HCT116 (cell line): ENCODE results near the gene SNRNP25. TPM values are rescaled to one million over a fixed set of nuclear protein-coding genes. Genes with fewer than 3 reads are reported as not detected.

Experiments used
- ATAC-seq: fragments of 200-7000 bp; cut with Tn5 transposase; 2 replicates; pipeline ENCODE4 v1.9.1; 2020; ENCODE audit warnings: mild to moderate bottlenecking, moderate library complexity
- BruUV-seq: library from RNA; stranded (reverse); fragments of 400-500 nt; replicated peaks from 2 replicates; lab custom pipeline; 2021; lab: Mats Ljungman, UMichigan
- CTCF ChIA-PET: fragments of 300-600 bp; sonication (Branson Sonifier 250); formaldehyde crosslinking; loops from one replicate; lab custom pipeline; 2021; ENCODE audit warnings: antibody characterized with exemption; lab: Charles Lee
- POLR2A ChIA-PET: fragments of 300-600, 350-600 bp; sonication (Branson Sonifier 250); formaldehyde crosslinking; loops from one replicate; lab custom pipeline; 2021; ENCODE audit warnings: antibody characterized with exemption; lab: Charles Lee
- RAD21 ChIA-PET, 2 experiments: fragments of 300-600 bp; sonication (Branson Sonifier 250); formaldehyde crosslinking; loops; one replicate each; lab custom pipeline; 2023; ENCODE audit warnings: low total read pairs in 2 of 2; ENCODE audit not compliant: uncharacterized antibody in 2 of 2, unreplicated experiment in 2 of 2, low non-redundant PET in 1 of 2; lab: Charles Lee
- DNase-seq: peaks from one replicate; pipeline ENCODE4 v3.0.0-alpha.2; 2010; ENCODE audit warnings: low read depth, low spot score
- H2AFZ ChIP-seq: fragments of 200-600 bp; shearing (Covaris generic), sonication (generic); 2 replicates; pipeline ENCODE4 v1.6.1; 2017; ENCODE audit warnings: low read depth, mixed run types, mixed read lengths, antibody characterized with exemption, low read length; ENCODE audit not compliant: poor library complexity, severe bottlenecking
- H3K27ac ChIP-seq: 2 replicates; pipeline ENCODE4 v1.5.1; 2012; ENCODE audit warnings: low read depth, low read length
- H3K27me3 ChIP-seq: fragments of 200-600 bp; sonication (generic); 2 replicates; pipeline ENCODE4 v1.6.1; 2016; ENCODE audit warnings: mixed run types, low read length, mixed read lengths; ENCODE audit not compliant: insufficient read depth
- H3K36me3 ChIP-seq, 2 experiments: fragments of 200-500 bp in 1 of 2; fragments of 200-600 bp in 1 of 2; sonication (Bioruptor generic) in 1 of 2; sonication (generic) in 1 of 2; 2 replicates each; pipeline versions ENCODE4 v1.5.1 to v1.6.1; 2014 to 2016; ENCODE audit warnings: low read length in 2 of 2, inconsistent platforms in 1 of 2, mixed read lengths in 1 of 2, mixed run types in 1 of 2; ENCODE audit not compliant: insufficient read depth in 2 of 2, control insufficient read depth in 1 of 2
- H3K4me1 ChIP-seq, 2 experiments: fragments of 200-600 bp in 1 of 2; sonication (generic) in 1 of 2; 2 replicates each; pipeline versions ENCODE4 v1.5.1 to v1.6.1; 2012 to 2017; ENCODE audit warnings: low read length in 2 of 2, inconsistent platforms in 1 of 2, mild to moderate bottlenecking in 1 of 2, mixed read lengths in 1 of 2, mixed run types in 1 of 2, moderate library complexity in 1 of 2; ENCODE audit not compliant: insufficient read depth in 2 of 2, control insufficient read depth in 1 of 2
- H3K4me2 ChIP-seq: fragments of 200-600 bp; sonication (generic); 2 replicates; pipeline ENCODE4 v1.6.1; 2017; ENCODE audit warnings: mixed run types, low read length, mixed read lengths
- H3K4me3 ChIP-seq, 2 experiments: fragments of 200-600 bp in 1 of 2; sonication (generic) in 1 of 2; replicated peaks in 1 of 2; 2 replicates each; pipeline ENCODE4 v1.5.1; 2011 to 2016; ENCODE audit warnings: low read length in 2 of 2, control low read depth in 1 of 2, low read depth in 1 of 2, mild to moderate bottlenecking in 1 of 2, mixed read lengths in 1 of 2, mixed run types in 1 of 2
- H3K79me2 ChIP-seq: fragments of 200-600 bp; sonication (generic); 2 replicates; pipeline ENCODE4 v1.6.1; 2017; ENCODE audit warnings: mild to moderate bottlenecking, mixed run types, low read length, moderate library complexity, mixed read lengths; ENCODE audit not compliant: insufficient read depth
- H3K9ac ChIP-seq: fragments of 200-600 bp; sonication (generic); 2 replicates; pipeline ENCODE4 v1.6.1; 2016; ENCODE audit warnings: low read length, mixed read lengths
- H3K9me2 ChIP-seq: fragments of 200-600 bp; sonication (generic), shearing (Covaris generic); 2 replicates; pipeline ENCODE4 v1.6.1; 2017; ENCODE audit warnings: mixed run types, mild to moderate bottlenecking, moderate library complexity; ENCODE audit not compliant: insufficient read depth
- H3K9me3 ChIP-seq, 2 experiments: fragments of 200-500 bp in 1 of 2; fragments of 200-600 bp in 1 of 2; sonication (Bioruptor generic) in 1 of 2; sonication (generic) in 1 of 2; 2 replicates each; pipeline ENCODE4 v1.6.1; 2014 to 2017; ENCODE audit warnings: low read length in 2 of 2, mixed read lengths in 2 of 2, inconsistent platforms in 1 of 2, low read depth in 1 of 2, mild to moderate bottlenecking in 1 of 2, mixed run types in 1 of 2, moderate library complexity in 1 of 2; ENCODE audit not compliant: control insufficient read depth in 1 of 2, insufficient read depth in 1 of 2
- H4K20me1 ChIP-seq: fragments of 200-600 bp; sonication (generic), shearing (Covaris generic); 2 replicates; pipeline ENCODE4 v1.6.1; 2017; ENCODE audit warnings: mixed run types, mild to moderate bottlenecking, moderate library complexity; ENCODE audit not compliant: insufficient read depth
- CBX3 ChIP-seq: IDR thresholded peaks from 2 replicates; pipeline ENCODE4 v1.6.1; 2012; ENCODE audit warnings: low read depth
- CEBPB ChIP-seq: IDR thresholded peaks from 2 replicates; pipeline ENCODE4 v1.6.1; 2012; ENCODE audit warnings: low read depth
- ELF1 ChIP-seq: IDR thresholded peaks from 2 replicates; pipeline ENCODE4 v1.6.1; 2012; ENCODE audit warnings: low read depth, borderline replicate concordance
- EZH2 ChIP-seq: fragments of 200-600 bp; sonication (generic); IDR thresholded peaks from 2 replicates; pipeline ENCODE4 v1.6.1; 2017; ENCODE audit warnings: antibody characterized with exemption, mixed run types
- EZH2phosphoT487 ChIP-seq: fragments of 200-600 bp; IDR thresholded peaks from 2 replicates; pipeline ENCODE4 v1.6.1; 2018; ENCODE audit warnings: antibody characterized with exemption, borderline replicate concordance
- FOSL1 ChIP-seq: IDR thresholded peaks from 2 replicates; pipeline ENCODE4 v1.6.1; 2012; ENCODE audit warnings: low read depth
- JUND ChIP-seq: IDR thresholded peaks from 2 replicates; pipeline ENCODE4 v1.6.1; 2012
- POLR2A ChIP-seq: IDR thresholded peaks from 2 replicates; pipeline ENCODE4 v1.7.0; 2011; ENCODE audit warnings: borderline replicate concordance; ENCODE audit not compliant: insufficient read depth, insufficient read length; ENCODE audit errors: extremely low read depth
- POLR2AphosphoS5 ChIP-seq: IDR thresholded peaks from 2 replicates; pipeline ENCODE4 v1.6.1; 2011; ENCODE audit warnings: mild to moderate bottlenecking, low read depth, low read length, moderate library complexity
- RAD21 ChIP-seq: IDR thresholded peaks from 2 replicates; pipeline ENCODE4 v1.6.1; 2012; ENCODE audit warnings: low read depth, mild to moderate bottlenecking
- SP1 ChIP-seq: IDR thresholded peaks from 2 replicates; pipeline ENCODE4 v1.6.1; 2012; ENCODE audit warnings: low read depth
- SRF ChIP-seq: IDR thresholded peaks from 2 replicates; pipeline ENCODE4 v1.6.1; 2012; ENCODE audit warnings: low read depth
- TCF7L2 ChIP-seq: IDR thresholded peaks from 2 replicates; pipeline ENCODE4 v1.7.0; 2011; ENCODE audit warnings: borderline replicate concordance, inconsistent platforms; ENCODE audit not compliant: insufficient read depth, insufficient read length; ENCODE audit errors: extremely low read depth
- ZFX ChIP-seq: fragments of 450-650 bp; IDR thresholded peaks from 2 replicates; pipeline ENCODE4 v1.6.1; 2017
- ZNF274 ChIP-seq: fragments of 200-500 bp; sonication (Bioruptor generic); IDR thresholded peaks from 2 replicates; pipeline ENCODE4 v1.6.1; 2014; ENCODE audit warnings: mild to moderate bottlenecking, low read depth, low read length, inconsistent platforms
- intact Hi-C: fragments of 100-400 bp; cut with micrococcal nuclease; formaldehyde crosslinking; loops from 2 replicates; pipeline ENCODE4 v1.10.0; 2022
- total RNA-seq: library from RNA; stranded (reverse); gene quantifications from one replicate; pipeline ENCODE4 v1.2.1, GENCODE V29; 2021; ENCODE audit not compliant: unreplicated experiment
- TF ChIP-seq, protein P1 (sequence below): IDR thresholded peaks from 2 replicates; pipeline ENCODE4 v1.6.1; 2012
- TF ChIP-seq, protein P2 (sequence below): IDR thresholded peaks from 2 replicates; pipeline ENCODE4 v1.6.1; 2012; ENCODE audit warnings: low read depth
- TF ChIP-seq, protein P3 (sequence below), 3 experiments: fragments of 200-600 bp in 1 of 3; sonication (generic) in 1 of 3; IDR thresholded peaks in 2 of 3; conservative IDR thresholded peaks in 1 of 3; 2 replicates each; pipeline ENCODE4 v1.5.1; 2012 to 2017; ENCODE audit warnings: low read depth in 2 of 3, low read length in 2 of 3, antibody characterized with exemption in 1 of 3, borderline replicate concordance in 1 of 3, control low read depth in 1 of 3, mild to moderate bottlenecking in 1 of 3, mixed read lengths in 1 of 3, mixed run types in 1 of 3, moderate library complexity in 1 of 3; ENCODE audit not compliant: insufficient read depth in 1 of 3
- TF ChIP-seq, protein P4 (sequence below): IDR thresholded peaks from 2 replicates; pipeline ENCODE4 v1.6.1; 2011; ENCODE audit warnings: mild to moderate bottlenecking, low read length, moderate library complexity; ENCODE audit not compliant: insufficient replicate concordance; ENCODE audit errors: extremely low read depth

SNRNP25 gene
- total RNA-seq, 1 experiment from 2014 or later, result 24.5 TPM

DNA sequence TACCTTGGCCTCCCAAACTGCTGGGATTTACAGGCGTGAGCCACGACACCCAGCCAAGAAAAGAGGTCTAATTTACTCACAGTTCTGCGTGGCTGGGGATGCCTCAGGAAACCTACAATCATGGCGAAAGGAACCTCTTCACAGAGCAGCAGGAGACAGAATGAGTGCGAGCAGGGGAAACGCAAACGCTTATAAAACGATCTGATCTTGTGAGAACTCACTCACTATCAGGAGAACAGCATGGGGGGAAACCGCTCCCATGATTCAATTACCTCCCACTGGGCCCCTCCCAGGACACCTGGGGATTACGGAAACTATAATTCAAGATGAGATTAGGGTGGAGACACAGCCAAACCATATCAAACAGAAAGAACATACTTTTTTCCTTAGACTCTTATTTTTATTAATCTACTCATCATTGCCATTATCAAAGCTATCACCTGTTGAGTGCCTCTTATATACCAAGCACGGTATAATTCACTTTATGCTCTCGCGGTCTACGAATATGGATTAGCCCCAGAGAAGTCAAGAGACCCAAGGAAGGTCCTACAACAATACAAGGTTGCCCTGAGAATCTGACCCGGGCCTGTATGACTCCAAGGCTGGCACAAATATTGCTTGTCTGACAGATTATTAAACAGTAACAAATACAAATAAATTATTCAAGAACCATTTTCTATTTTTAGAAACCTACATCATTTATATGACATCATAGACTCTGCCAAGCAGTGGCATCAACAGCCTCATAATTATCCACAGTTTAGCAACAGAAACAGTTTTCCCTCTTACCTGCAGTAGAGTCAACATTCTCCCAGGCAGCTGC, 2.6 kb upstream of the SNRNP25 start:
- Histone ChIP-seq H3K36me3 (peaks cover 0 to 5% of the 10 kb centered on the region in 2 experiments; a peak in 2 of 4 replicates), H3K9ac (no peak overlapping the region), H3K4me2 (no peak overlapping the region), H3K27ac (no peak overlapping the region), H3K4me1 (no peaks in the 10 kb centered on the region), H4K20me1 (no peaks in the 10 kb centered on the region), H3K4me3 (no peak overlapping the region), H3K9me2 (no peaks in the 10 kb centered on the region), H2AFZ (no peak overlapping the region), H3K27me3 (no peaks in the 10 kb centered on the region), H3K9me3 (no peaks in the 10 kb centered on the region), H3K79me2 (peaks cover 43% of the 10 kb centered on the region)
- DNase-seq (no peak), ATAC-seq (no peak)
- ChIA-PET CTCF (no interaction called here), RAD21 (no interaction called here), POLR2A (no interaction called here)
- TF ChIP-seq, protein P1, sequence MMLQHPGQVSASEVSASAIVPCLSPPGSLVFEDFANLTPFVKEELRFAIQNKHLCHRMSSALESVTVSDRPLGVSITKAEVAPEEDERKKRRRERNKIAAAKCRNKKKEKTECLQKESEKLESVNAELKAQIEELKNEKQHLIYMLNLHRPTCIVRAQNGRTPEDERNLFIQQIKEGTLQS, result no peak
- TF ChIP-seq CBX3 (no peak), FOSL1 (no peak), ZFX (no peak), RAD21 (no peak), POLR2A (no peak), SP1 (no peak), TCF7L2 (no peak), ZNF274 (no peak), ELF1 (no peak), POLR2AphosphoS5 (no peak), SRF (no peak), EZH2phosphoT487 (no peak), EZH2 (no peak), JUND (no peak), CEBPB (no peak)
- TF ChIP-seq, protein P2, sequence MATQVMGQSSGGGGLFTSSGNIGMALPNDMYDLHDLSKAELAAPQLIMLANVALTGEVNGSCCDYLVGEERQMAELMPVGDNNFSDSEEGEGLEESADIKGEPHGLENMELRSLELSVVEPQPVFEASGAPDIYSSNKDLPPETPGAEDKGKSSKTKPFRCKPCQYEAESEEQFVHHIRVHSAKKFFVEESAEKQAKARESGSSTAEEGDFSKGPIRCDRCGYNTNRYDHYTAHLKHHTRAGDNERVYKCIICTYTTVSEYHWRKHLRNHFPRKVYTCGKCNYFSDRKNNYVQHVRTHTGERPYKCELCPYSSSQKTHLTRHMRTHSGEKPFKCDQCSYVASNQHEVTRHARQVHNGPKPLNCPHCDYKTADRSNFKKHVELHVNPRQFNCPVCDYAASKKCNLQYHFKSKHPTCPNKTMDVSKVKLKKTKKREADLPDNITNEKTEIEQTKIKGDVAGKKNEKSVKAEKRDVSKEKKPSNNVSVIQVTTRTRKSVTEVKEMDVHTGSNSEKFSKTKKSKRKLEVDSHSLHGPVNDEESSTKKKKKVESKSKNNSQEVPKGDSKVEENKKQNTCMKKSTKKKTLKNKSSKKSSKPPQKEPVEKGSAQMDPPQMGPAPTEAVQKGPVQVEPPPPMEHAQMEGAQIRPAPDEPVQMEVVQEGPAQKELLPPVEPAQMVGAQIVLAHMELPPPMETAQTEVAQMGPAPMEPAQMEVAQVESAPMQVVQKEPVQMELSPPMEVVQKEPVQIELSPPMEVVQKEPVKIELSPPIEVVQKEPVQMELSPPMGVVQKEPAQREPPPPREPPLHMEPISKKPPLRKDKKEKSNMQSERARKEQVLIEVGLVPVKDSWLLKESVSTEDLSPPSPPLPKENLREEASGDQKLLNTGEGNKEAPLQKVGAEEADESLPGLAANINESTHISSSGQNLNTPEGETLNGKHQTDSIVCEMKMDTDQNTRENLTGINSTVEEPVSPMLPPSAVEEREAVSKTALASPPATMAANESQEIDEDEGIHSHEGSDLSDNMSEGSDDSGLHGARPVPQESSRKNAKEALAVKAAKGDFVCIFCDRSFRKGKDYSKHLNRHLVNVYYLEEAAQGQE, result no peak
- TF ChIP-seq, protein P3, sequence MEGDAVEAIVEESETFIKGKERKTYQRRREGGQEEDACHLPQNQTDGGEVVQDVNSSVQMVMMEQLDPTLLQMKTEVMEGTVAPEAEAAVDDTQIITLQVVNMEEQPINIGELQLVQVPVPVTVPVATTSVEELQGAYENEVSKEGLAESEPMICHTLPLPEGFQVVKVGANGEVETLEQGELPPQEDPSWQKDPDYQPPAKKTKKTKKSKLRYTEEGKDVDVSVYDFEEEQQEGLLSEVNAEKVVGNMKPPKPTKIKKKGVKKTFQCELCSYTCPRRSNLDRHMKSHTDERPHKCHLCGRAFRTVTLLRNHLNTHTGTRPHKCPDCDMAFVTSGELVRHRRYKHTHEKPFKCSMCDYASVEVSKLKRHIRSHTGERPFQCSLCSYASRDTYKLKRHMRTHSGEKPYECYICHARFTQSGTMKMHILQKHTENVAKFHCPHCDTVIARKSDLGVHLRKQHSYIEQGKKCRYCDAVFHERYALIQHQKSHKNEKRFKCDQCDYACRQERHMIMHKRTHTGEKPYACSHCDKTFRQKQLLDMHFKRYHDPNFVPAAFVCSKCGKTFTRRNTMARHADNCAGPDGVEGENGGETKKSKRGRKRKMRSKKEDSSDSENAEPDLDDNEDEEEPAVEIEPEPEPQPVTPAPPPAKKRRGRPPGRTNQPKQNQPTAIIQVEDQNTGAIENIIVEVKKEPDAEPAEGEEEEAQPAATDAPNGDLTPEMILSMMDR (IDR thresholded peaks at IDR 0.05 in 2 of 3, conservative IDR thresholded peaks at IDR 0.05 in 1 of 3; ENCODE audit: borderline replicate concordance in 1 of 3, insufficient read depth in 1 of 3, low read depth in 2 of 3, low read length in 2 of 3), result no peak
- TF ChIP-seq, protein P4, sequence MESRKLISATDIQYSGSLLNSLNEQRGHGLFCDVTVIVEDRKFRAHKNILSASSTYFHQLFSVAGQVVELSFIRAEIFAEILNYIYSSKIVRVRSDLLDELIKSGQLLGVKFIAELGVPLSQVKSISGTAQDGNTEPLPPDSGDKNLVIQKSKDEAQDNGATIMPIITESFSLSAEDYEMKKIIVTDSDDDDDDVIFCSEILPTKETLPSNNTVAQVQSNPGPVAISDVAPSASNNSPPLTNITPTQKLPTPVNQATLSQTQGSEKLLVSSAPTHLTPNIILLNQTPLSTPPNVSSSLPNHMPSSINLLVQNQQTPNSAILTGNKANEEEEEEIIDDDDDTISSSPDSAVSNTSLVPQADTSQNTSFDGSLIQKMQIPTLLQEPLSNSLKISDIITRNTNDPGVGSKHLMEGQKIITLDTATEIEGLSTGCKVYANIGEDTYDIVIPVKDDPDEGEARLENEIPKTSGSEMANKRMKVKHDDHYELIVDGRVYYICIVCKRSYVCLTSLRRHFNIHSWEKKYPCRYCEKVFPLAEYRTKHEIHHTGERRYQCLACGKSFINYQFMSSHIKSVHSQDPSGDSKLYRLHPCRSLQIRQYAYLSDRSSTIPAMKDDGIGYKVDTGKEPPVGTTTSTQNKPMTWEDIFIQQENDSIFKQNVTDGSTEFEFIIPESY, result no peak
- TSS peak; percentile 58 for BruUV-seq
- intact Hi-C loops, result no loop called here
